ENCODE results near the gene AP1M2.

The AP1M2 gene

DNA sequence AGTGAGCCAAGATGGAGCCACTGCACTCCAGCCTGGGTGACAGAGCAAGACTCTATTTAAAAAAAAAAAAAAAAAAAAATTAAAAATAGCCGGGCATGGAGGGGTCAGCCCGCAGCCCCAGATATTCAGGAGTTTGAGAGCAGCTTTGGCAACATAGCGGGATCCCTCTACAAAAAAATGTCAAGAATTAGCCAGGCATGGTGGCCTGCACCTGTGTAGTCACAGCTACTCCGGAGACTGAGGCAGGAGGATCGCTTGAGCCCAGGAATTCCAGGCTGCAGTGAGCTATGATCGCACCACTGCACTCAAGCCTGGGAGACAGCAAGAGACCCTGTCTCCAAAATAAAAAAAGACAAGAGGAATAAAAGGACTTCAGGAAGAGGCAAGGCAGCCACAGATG lies 716 bp downstream of the AP1M2 start (continued):
- TF ChIP-seq, protein P1, sequence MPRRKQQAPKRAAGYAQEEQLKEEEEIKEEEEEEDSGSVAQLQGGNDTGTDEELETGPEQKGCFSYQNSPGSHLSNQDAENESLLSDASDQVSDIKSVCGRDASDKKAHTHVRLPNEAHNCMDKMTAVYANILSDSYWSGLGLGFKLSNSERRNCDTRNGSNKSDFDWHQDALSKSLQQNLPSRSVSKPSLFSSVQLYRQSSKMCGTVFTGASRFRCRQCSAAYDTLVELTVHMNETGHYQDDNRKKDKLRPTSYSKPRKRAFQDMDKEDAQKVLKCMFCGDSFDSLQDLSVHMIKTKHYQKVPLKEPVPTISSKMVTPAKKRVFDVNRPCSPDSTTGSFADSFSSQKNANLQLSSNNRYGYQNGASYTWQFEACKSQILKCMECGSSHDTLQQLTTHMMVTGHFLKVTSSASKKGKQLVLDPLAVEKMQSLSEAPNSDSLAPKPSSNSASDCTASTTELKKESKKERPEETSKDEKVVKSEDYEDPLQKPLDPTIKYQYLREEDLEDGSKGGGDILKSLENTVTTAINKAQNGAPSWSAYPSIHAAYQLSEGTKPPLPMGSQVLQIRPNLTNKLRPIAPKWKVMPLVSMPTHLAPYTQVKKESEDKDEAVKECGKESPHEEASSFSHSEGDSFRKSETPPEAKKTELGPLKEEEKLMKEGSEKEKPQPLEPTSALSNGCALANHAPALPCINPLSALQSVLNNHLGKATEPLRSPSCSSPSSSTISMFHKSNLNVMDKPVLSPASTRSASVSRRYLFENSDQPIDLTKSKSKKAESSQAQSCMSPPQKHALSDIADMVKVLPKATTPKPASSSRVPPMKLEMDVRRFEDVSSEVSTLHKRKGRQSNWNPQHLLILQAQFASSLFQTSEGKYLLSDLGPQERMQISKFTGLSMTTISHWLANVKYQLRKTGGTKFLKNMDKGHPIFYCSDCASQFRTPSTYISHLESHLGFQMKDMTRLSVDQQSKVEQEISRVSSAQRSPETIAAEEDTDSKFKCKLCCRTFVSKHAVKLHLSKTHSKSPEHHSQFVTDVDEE (CRISPR knock-in tag; IDR thresholded peaks at IDR 0.05) = no peak
- TF ChIP-seq RARB (CRISPR knock-in tag; IDR thresholded peaks at IDR 0.05) = no peak
- TF ChIP-seq ISL1 (CRISPR knock-in tag; IDR thresholded peaks at IDR 0.05) = no peak

DNA sequence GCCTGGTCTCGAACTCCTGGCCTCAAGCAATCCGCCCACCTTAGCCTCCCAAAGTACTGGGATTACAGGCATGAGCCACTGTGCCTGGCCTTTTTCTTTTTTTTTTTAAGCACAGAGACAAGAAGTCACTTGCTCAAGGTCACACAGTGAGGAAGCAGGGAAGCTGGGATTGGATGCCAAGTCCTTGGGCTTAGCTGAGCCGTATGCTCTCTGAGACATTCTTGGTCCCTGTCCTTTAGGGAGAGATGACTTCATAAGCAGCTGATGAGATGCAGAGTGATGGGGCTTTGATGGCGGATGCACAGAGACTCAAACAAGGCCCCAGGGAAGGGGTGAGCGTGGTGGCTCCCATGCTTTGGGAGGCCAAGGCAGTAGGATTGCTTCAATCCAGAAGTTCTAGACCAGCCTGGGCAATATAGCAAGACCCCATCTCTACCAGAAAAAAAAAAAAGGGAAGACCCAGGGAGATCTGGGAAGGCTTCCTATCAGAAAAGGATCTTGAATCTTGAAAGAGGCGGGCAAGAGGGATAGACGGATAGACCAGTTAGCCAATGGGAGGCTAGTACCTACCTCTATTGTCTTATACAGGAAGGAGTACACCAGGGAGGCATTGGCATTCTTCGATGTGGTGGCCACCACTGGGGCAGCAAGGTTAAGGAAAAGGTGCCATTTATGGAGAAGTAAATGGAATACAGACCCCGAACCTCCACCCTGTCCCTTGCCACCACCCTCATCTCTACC lies 3.9 kb downstream of the AP1M2 start:
- ATAC-seq = no peak; the same call in 2 of the 3 replicates
- TF ChIP-seq CSDC2 (CRISPR knock-in tag; IDR thresholded peaks at IDR 0.05) (no peak), ZNF70 (CRISPR knock-in tag; IDR thresholded peaks at IDR 0.05) (no peak), ZFP30 (CRISPR knock-in tag; IDR thresholded peaks at IDR 0.05) (no peak), SNAI2 (CRISPR knock-in tag; IDR thresholded peaks at IDR 0.05) (no peak)
- TF ChIP-seq, protein P1 (CRISPR knock-in tag; IDR thresholded peaks at IDR 0.05) = no peak

DNA sequence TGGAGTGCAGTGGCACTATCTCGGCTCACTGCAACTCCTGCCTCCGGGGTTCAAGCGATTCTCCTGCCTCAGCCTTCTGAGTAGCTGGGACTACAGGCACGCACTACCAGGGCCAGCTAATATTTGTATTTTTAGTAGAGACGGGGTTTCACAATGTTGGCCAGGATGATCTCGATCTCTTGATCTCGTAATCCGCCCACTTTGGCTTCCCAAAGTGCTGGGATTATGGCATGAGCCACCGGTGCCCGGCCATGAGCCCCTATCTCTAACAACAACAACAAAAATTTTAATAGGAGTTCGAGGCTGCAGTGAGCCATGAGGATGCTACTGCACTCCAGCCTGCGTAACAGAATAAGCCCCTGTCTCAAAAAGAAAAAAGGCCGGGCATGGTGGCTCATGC lies 5.0 kb downstream of the AP1M2 start:
- no peak for ATAC-seq
- TF ChIP-seq ESRRG (CRISPR knock-in tag; IDR thresholded peaks at IDR 0.05) = no peak
- no peak for TF ChIP-seq ZFP30 (CRISPR knock-in tag; IDR thresholded peaks at IDR 0.05)
- TF ChIP-seq SNAI2 (CRISPR knock-in tag; IDR thresholded peaks at IDR 0.05) = no peak
- TF ChIP-seq, protein P2, sequence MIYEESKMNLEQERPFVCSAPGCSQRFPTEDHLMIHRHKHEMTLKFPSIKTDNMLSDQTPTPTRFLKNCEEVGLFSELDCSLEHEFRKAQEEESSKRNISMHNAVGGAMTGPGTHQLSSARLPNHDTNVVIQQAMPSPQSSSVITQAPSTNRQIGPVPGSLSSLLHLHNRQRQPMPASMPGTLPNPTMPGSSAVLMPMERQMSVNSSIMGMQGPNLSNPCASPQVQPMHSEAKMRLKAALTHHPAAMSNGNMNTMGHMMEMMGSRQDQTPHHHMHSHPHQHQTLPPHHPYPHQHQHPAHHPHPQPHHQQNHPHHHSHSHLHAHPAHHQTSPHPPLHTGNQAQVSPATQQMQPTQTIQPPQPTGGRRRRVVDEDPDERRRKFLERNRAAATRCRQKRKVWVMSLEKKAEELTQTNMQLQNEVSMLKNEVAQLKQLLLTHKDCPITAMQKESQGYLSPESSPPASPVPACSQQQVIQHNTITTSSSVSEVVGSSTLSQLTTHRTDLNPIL (CRISPR knock-in tag; IDR thresholded peaks at IDR 0.05; ENCODE audit: low read depth) = no peak
- no peak for TF ChIP-seq BACH2 (CRISPR knock-in tag; IDR thresholded peaks at IDR 0.05; ENCODE audit: borderline replicate concordance)
- no peak for TF ChIP-seq GLIS3 (CRISPR knock-in tag; IDR thresholded peaks at IDR 0.05)

DNA sequence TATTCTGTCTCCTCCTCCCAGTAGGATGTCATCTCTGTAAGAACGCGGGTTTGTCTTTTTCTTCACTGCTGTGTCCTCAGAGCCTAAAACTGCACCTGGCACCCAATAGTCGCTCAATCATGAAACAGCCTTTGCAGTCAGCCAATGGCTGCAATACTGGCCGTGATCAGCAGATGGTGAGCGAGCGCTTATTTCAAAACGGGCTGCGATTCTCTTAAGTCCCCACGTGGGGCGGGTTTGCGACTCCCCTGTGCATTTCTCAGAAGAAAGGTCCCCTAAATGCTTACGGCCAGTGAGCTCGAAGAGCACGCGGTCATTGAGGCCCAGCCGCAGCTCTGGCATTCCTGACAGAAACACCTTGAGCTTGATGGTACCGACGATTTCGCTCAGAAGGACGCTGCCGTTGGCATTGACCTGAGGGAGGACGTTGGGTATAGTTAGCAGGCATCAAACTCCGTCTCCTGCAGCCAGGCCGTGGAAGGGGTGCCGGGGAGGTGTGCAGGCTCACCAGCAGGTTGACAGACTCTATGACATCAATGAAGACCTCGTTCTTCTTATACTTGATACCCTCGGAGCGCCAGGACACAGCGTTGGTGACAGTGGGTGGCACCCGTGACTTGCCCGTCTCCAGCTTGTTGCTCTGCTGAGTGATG lies 6.0 kb downstream of the AP1M2 start:
- no peak for TF ChIP-seq ARNTL (CRISPR knock-in tag; IDR thresholded peaks at IDR 0.05; ENCODE audit: borderline replicate concordance, low read depth)
- ATAC-seq = peak; percentile 90

DNA sequence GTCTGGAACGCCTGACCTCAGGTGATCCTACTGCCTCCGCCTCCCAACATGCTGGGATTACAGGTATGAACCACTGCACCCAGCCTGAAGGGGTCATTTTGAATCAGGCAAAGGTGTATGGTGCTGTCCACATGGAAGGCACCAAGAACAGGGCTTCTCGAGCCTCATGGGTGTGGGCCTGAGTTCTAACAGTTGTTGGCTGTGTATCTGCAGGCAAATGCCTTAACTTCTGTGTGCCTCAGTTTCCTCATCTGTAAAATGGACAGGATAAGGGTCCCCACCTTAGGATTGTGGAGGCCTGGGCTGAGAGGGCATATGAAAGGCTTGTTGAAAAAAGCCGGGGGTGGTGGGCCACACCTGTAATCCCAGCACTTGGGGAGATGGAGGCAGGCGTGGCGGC lies 9.2 kb downstream of the AP1M2 start:
- TF ChIP-seq ZNF565 (CRISPR knock-in tag; conservative IDR thresholded peaks at IDR 0.05; ENCODE audit: low read depth) (no peak), ZFP30 (CRISPR knock-in tag; IDR thresholded peaks at IDR 0.05) (no peak), ARNTL (CRISPR knock-in tag; IDR thresholded peaks at IDR 0.05; ENCODE audit: borderline replicate concordance, low read depth) (no peak), BACH2 (CRISPR knock-in tag; IDR thresholded peaks at IDR 0.05; ENCODE audit: borderline replicate concordance) (no peak)
- TF ChIP-seq, protein P2 (CRISPR knock-in tag; IDR thresholded peaks at IDR 0.05; ENCODE audit: low read depth) = no peak
- ATAC-seq = no peak

All from SK-N-SH treated with all-trans-retinoic acid at 6 μM for 48 hours (cell line).